Lung (tissue), 12 donors: ENCODE results near the gene TMEM132E. TPM values are rescaled to one million over a fixed set of nuclear protein-coding genes. Genes with fewer than 3 reads are reported as not detected.

Experiments
- ATAC-seq: fragments of 200-7000 bp; cut with Tn5 transposase; one replicate; pipeline ENCODE4 v1.9.1; 2020; ENCODE audit warnings: moderate number of reproducible peaks; ENCODE audit not compliant: insufficient read depth, low FRiP score
- DNase-seq, 3 donors: peaks; one replicate each; pipeline ENCODE4 v3.0.0-alpha.2; 2013 to 2017
- H3K27ac ChIP-seq, 2 donors: one replicate each; pipeline ENCODE4 v1.5.1; 2013; ENCODE audit warnings: mild to moderate bottlenecking in 2 of 2, moderate library complexity in 2 of 2, control low read depth in 1 of 2, inconsistent platforms in 1 of 2, low read depth in 1 of 2, low read length in 1 of 2
- H3K27me3 ChIP-seq, 3 donors: one replicate each; pipeline ENCODE4 v1.5.1; 2013; ENCODE audit warnings: low read length in 2 of 3; ENCODE audit not compliant: control insufficient read depth in 3 of 3, insufficient read depth in 3 of 3
- H3K36me3 ChIP-seq, 4 donors: one replicate each; pipeline ENCODE4 v1.5.1; 2013; ENCODE audit warnings: low read length in 4 of 4, mild to moderate bottlenecking in 1 of 4, moderate library complexity in 1 of 4; ENCODE audit not compliant: control insufficient read depth in 4 of 4, insufficient read depth in 4 of 4
- H3K4me1 ChIP-seq, 5 donors: one replicate each; pipeline ENCODE4 v1.5.1; 2013; ENCODE audit warnings: low read length in 5 of 5, mild to moderate bottlenecking in 2 of 5, moderate library complexity in 1 of 5; ENCODE audit not compliant: control insufficient read depth in 5 of 5, insufficient read depth in 5 of 5
- H3K4me3 ChIP-seq: one replicate; pipeline ENCODE4 v1.5.1; 2013; ENCODE audit warnings: mild to moderate bottlenecking, control low read depth, moderate library complexity
- H3K9ac ChIP-seq, 2 donors: one replicate each; pipeline ENCODE4 v1.5.1; 2013; ENCODE audit warnings: low read length in 2 of 2, control low read depth in 1 of 2; ENCODE audit not compliant: insufficient read depth in 1 of 2
- H3K9me3 ChIP-seq, 4 donors: one replicate each; pipeline ENCODE4 v1.5.1; 2013; ENCODE audit warnings: low read length in 3 of 4, mild to moderate bottlenecking in 1 of 4, moderate library complexity in 1 of 4; ENCODE audit not compliant: control insufficient read depth in 4 of 4, insufficient read depth in 3 of 4
- WGBS, 2 donors: extraction: QIAGEN DNeasy Blood & Tissue Kit; methylation state at CpG; one replicate each; pipeline ENCODE4 v1.1.7; 2013; 5-methylcytosine and 5-hydroxymethylcytosine counted together
- polyA plus RNA-seq, 2 donors: library from polyadenylated mRNA; stranded (reverse); fragments of 200-250 nt; gene quantifications; one replicate each; pipeline ENCODE4 v1.2.1, GENCODE V29; 2013
- total RNA-seq, 2 donors: library from RNA; depleted of rRNA in 1 of 2; stranded (reverse); fragments of >200 nt in 1 of 2; gene quantifications; one replicate each; pipeline ENCODE4 v1.2.1, GENCODE V29; 2014 to 2021
- TF ChIP-seq, protein P1 (sequence below): IDR thresholded peaks from 2 replicates; pipeline ENCODE4 v1.5.1; 2012; ENCODE audit warnings: mild to moderate bottlenecking; ENCODE audit errors: control extremely low read depth, extremely low read depth
- donor health status: control.
- donor health status: control.
- donor health status: Bipolar disorder and iron deficiency.
- donor health status: healthy.
- donor health status: DM: yes; HTN: yes; CAD: no.

Gene TMEM132E
- total and polyA plus RNA-seq, 4 donors = 0.02 to 0.17 (median 0.07) TPM

DNA sequence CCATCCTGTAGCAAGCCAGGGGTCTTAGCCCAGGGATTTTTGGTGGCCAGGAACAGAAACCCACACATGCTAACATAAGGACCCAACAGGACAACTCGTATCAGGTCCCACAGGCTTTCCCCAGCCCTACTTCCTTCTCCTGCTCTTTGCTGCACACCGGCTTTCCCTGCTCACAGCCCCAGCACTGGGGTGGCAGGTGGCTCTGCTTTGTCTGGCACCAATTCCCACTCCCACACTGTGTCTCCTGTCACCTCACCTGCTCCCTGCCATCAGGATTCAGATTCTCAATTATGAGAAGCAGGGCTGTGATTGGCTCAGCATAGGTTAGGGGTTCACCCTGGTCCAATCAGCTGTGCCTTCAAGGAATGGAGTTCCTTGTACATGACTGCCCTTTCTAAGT lies 94.1 kb downstream of the TMEM132E start:
- Histone ChIP-seq H3K9me3 (peaks cover 0 to 6% (median 0%) of the 10 kb centered on the region in 4 donors), H3K27ac (no peak overlapping the region), H3K36me3 (no peaks in the 10 kb centered on the region), H3K9ac (no peak overlapping the region), H3K27me3 (peaks cover 0 to 6% (median 0%) of the 10 kb centered on the region in 3 donors), H3K4me3 (no peak overlapping the region), H3K4me1 (no peaks in the 10 kb centered on the region)
- TF ChIP-seq, protein P1, sequence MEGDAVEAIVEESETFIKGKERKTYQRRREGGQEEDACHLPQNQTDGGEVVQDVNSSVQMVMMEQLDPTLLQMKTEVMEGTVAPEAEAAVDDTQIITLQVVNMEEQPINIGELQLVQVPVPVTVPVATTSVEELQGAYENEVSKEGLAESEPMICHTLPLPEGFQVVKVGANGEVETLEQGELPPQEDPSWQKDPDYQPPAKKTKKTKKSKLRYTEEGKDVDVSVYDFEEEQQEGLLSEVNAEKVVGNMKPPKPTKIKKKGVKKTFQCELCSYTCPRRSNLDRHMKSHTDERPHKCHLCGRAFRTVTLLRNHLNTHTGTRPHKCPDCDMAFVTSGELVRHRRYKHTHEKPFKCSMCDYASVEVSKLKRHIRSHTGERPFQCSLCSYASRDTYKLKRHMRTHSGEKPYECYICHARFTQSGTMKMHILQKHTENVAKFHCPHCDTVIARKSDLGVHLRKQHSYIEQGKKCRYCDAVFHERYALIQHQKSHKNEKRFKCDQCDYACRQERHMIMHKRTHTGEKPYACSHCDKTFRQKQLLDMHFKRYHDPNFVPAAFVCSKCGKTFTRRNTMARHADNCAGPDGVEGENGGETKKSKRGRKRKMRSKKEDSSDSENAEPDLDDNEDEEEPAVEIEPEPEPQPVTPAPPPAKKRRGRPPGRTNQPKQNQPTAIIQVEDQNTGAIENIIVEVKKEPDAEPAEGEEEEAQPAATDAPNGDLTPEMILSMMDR = no peak
- 87 to 91% methylated on average over 2 of the region's 2 CpGs for WGBS, 2 donors
- DNase-seq (no peak), ATAC-seq (no peak)

DNA sequence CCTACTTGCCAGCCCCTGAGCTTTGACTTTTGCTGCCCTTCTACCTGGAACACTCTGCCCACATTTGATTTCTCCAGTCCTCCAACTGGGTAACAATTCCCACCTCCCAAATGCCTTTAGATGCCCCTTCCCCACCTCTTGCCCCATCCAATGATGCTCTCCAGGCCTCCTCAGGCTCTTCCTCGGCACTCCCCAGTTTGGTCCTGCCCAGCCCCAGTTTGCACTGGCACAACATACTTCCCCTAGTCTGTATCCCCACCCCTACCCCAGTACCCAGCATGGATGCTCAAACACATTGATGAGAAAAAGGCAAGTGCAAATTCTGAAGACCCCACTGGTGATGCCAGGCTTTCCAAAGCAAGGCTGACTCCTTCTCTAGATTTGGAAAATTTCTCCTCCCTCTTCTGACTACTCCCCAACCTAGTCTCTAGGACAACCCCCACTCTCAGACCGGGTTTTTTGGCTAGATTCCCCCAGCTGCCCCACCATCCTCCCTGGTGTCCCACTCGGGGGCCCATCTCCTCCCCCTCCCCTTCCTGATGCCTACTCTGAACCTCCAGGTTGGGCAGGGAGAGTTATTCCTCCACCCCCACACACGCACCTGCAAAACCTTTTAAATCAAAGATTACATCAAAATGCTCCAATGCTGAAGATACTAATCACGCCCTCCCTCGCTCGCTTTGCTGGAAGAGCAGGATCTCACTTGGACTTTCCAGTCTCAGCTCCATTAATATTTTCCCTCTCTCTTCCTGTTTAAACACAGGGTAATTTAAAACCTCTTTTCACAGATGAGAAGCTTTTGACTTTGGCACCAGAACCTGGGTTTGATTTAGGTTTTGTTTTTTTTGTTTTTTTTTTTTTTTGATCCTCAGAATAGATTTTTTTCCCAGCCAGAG lies 94.9 kb downstream of the TMEM132E start:
- ATAC-seq (no peak), DNase-seq (no peak)
- H3K9ac ChIP-seq = no peak overlapping the region
- TF ChIP-seq, protein P1 = no peak
- H3K4me3 ChIP-seq = no peak overlapping the region
- H3K9me3 ChIP-seq = peaks cover 0 to 6% (median 0%) of the 10 kb centered on the region in 4 donors
- WGBS, 2 donors = 62 to 75% methylated on average over 7 of the region's 7 CpGs
- H3K4me1 ChIP-seq = no peaks in the 10 kb centered on the region
- no peaks in the 10 kb centered on the region for H3K36me3 ChIP-seq
- H3K27ac ChIP-seq = no peak overlapping the region
- H3K27me3 ChIP-seq = peaks cover 0 to 6% (median 0%) of the 10 kb centered on the region in 3 donors

DNA sequence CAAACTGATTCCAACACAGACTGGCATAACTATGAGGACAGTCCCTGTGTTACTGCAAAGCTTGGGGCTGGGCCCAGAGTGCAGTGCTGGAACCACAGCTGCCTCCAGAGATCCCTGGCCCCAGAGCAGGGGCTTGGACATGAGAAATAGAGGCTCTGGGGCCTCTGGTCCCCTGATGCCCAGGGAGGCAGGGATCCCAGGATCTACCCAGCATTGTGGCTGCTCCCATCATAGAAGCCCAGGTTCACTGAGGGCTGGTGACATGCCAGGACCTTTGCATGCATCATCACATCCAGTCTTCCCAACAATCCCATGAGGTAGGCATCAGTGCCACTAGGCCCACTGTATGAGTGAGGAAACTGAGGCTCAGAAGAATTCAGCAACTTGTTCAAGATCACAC lies 95.8 kb downstream of the TMEM132E start:
- no peaks in the 10 kb centered on the region for H3K36me3 ChIP-seq
- H3K4me1 ChIP-seq = no peaks in the 10 kb centered on the region
- peaks cover 0 to 6% (median 0%) of the 10 kb centered on the region in 4 donors for H3K9me3 ChIP-seq
- TF ChIP-seq, protein P1 = no peak
- peaks cover 0 to 4% (median 0%) of the 10 kb centered on the region in 3 donors for H3K27me3 ChIP-seq
- no peak overlapping the region for H3K27ac ChIP-seq
- H3K9ac ChIP-seq = no peak overlapping the region
- H3K4me3 ChIP-seq = no peak overlapping the region
- ATAC-seq (no peak), DNase-seq (no peak)
